22Rv1 (cell line): ENCODE measurements around the gene USP44.

Experiments
- ZFX ChIP-seq: fragments of 450-650 bp; IDR thresholded peaks from 2 replicates; pipeline ENCODE4 v1.6.1; 2017; ENCODE audit warnings: antibody characterized with exemption, borderline replicate concordance
- TF ChIP-seq, protein P1 (sequence below): fragments of 450-650 bp; IDR thresholded peaks from 2 replicates; pipeline ENCODE4 v1.5.1; 2017; ENCODE audit warnings: mild to moderate bottlenecking

- TF ChIP-seq, protein P1, sequence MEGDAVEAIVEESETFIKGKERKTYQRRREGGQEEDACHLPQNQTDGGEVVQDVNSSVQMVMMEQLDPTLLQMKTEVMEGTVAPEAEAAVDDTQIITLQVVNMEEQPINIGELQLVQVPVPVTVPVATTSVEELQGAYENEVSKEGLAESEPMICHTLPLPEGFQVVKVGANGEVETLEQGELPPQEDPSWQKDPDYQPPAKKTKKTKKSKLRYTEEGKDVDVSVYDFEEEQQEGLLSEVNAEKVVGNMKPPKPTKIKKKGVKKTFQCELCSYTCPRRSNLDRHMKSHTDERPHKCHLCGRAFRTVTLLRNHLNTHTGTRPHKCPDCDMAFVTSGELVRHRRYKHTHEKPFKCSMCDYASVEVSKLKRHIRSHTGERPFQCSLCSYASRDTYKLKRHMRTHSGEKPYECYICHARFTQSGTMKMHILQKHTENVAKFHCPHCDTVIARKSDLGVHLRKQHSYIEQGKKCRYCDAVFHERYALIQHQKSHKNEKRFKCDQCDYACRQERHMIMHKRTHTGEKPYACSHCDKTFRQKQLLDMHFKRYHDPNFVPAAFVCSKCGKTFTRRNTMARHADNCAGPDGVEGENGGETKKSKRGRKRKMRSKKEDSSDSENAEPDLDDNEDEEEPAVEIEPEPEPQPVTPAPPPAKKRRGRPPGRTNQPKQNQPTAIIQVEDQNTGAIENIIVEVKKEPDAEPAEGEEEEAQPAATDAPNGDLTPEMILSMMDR: no peak
- TF ChIP-seq ZFX: no peak
Observed at GRCh38 chr12:95600567-95600966, 49.3 kb upstream of the USP44 start.
